ENCODE measurements around the gene CTU1. TPM values are rescaled to one million over a fixed set of nuclear protein-coding genes. Genes with fewer than 3 reads are reported as not detected.

Gene CTU1
- total RNA-seq, 2 experiments from 2014 or later = 10.6 to 11.1 TPM

GRCh38 chr19:51110666-51110971, 2.4 kb upstream of the CTU1 start:
- intact Hi-C loops (cut with micrococcal nuclease) = no loop called here
- TF ChIP-seq CTCF (IDR thresholded peaks at IDR 0.05) = no peak
- no peak for ATAC-seq
- Mint-ChIP-seq H3K4me3 (no peak overlapping the region), H3K36me3 (ENCODE audit: low read depth) (peaks cover 4% of the 10 kb centered on the region), H3K27me3 (no peaks in the 10 kb centered on the region), H3K9me3 (no peaks in the 10 kb centered on the region), H3K27ac (no peak overlapping the region), H3K4me1 (ENCODE audit: low read depth) (peaks cover 39% of the 10 kb centered on the region)
- no peak for DNase-seq
- ChIA-PET CTCF (no interaction called here), POLR2A (no interaction called here)

GRCh38 chr19:51108805-51109146, 567 bp upstream of the CTU1 start:
- DNase-seq = no peak
- ChIA-PET POLR2A (no interaction called here), CTCF (no interaction called here)
- Mint-ChIP-seq H3K27ac (peak overlapping the region; percentile 91), H3K4me3 (peak overlapping the region; percentile 81), H3K4me1 (ENCODE audit: low read depth) (peaks cover 31% of the 10 kb centered on the region), H3K9me3 (no peaks in the 10 kb centered on the region), H3K36me3 (ENCODE audit: low read depth) (peaks cover 14% of the 10 kb centered on the region), H3K27me3 (no peaks in the 10 kb centered on the region)
- TF ChIP-seq CTCF (IDR thresholded peaks at IDR 0.05) = no peak
- peak; percentile 15 for ATAC-seq
- intact Hi-C loops (cut with micrococcal nuclease) = no loop called here

- intact Hi-C loops (cut with micrococcal nuclease) = no loop called here
- ChIA-PET CTCF (interaction anchor here (1.7 kb wide), 1 partner anchor 11 kb away, joined by 5 read pairs; no protein-coding TSS in a partner anchor), POLR2A (no interaction called here)
- no peak for TF ChIP-seq CTCF (IDR thresholded peaks at IDR 0.05)
- Mint-ChIP-seq H3K9me3 (no peaks in the 10 kb centered on the region), H3K27ac (peak overlapping the region; percentile 94), H3K27me3 (no peaks in the 10 kb centered on the region), H3K4me3 (peak overlapping the region; percentile 81), H3K4me1 (ENCODE audit: low read depth) (peaks cover 33% of the 10 kb centered on the region), H3K36me3 (ENCODE audit: low read depth) (peaks cover 18% of the 10 kb centered on the region)
- DNase-seq (peak; percentile 55), ATAC-seq (peak; percentile 12)
These were observed 673 bp downstream of the CTU1 start for GRCh38 chr19:51107406-51108065.

GRCh38 chr19:51103926-51104341, 4.3 kb downstream of the CTU1 start:
- Mint-ChIP-seq H3K4me3 (no peak overlapping the region), H3K36me3 (ENCODE audit: low read depth) (peaks cover 30% of the 10 kb centered on the region), H3K4me1 (ENCODE audit: low read depth) (peaks cover 37% of the 10 kb centered on the region), H3K27me3 (no peaks in the 10 kb centered on the region), H3K27ac (no peak overlapping the region), H3K9me3 (no peaks in the 10 kb centered on the region)
- ChIA-PET POLR2A (no interaction called here), CTCF (no interaction called here)
- intact Hi-C loops (cut with micrococcal nuclease) = no loop called here
- DNase-seq (no peak), ATAC-seq (no peak)
- no peak for TF ChIP-seq CTCF (IDR thresholded peaks at IDR 0.05)

DNA sequence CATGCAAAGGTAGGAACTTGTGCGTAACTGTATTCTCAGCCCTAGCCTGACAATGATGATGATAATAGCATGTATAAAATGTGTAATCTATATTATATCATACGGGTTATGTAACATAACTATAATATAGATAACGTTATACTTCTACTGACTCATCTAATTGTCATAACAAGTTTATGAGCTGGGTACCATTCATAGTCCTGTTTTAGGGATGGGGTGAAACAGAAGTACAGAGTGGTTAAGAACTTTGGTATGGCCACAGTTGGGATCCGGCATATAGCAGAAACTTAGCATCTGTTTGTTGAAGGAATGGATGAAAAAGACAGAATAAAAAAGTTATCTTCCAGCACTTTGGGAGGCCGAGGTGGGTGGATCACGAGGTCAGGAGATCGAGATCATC, 5.2 kb downstream of the CTU1 start:
- peaks cover 30% of the 10 kb centered on the region for H3K36me3 Mint-ChIP-seq (ENCODE audit: low read depth)

More for the DNA sequence above, 5.2 kb downstream of the CTU1 start:
- peaks cover 33% of the 10 kb centered on the region for H3K4me1 Mint-ChIP-seq (ENCODE audit: low read depth)
- POLR2A ChIA-PET = no interaction called here
- H3K27ac Mint-ChIP-seq = no peak overlapping the region
- intact Hi-C loops (cut with micrococcal nuclease) = no loop called here
- no peaks in the 10 kb centered on the region for H3K9me3 Mint-ChIP-seq
- no peak overlapping the region for H3K4me3 Mint-ChIP-seq
- DNase-seq = no peak
- CTCF ChIA-PET = no interaction called here
- TF ChIP-seq CTCF (IDR thresholded peaks at IDR 0.05) = no peak
- H3K27me3 Mint-ChIP-seq = no peaks in the 10 kb centered on the region
- ATAC-seq = no peak
